MM.1S (cell line): ENCODE measurements around the gene KIF20B.

Source experiments
- CTCF ChIP-seq: fragments of 300-600 bp; sonication (generic); IDR thresholded peaks from 2 replicates; pipeline ENCODE4 v1.5.1; 2016; ENCODE audit warnings: antibody characterized with exemption, low read length, mixed read lengths
- EZH2 ChIP-seq: fragments of 300-600 bp; sonication (generic); optimal IDR thresholded peaks from 2 replicates; pipeline ENCODE3; 2017; ENCODE audit warnings: low read depth, mild to moderate bottlenecking, antibody characterized with exemption, low read length, mixed read lengths
- EZH2phosphoT487 ChIP-seq: fragments of 300-600 bp; sonication (generic); IDR thresholded peaks from 2 replicates; pipeline ENCODE4 v1.6.1; 2018; ENCODE audit warnings: antibody characterized with exemption, low read length

GRCh38 chr10:89684604-89685003 is 16.8 kb upstream of the KIF20B start:
- TF ChIP-seq CTCF: no peak
- no peak for TF ChIP-seq EZH2
- no peak for TF ChIP-seq EZH2phosphoT487
